IPS-18c (cell line): ENCODE measurements around the gene HTR2C.
"Not testable (repeated sequence)": the region's sequence is repeated elsewhere in the genome, so short reads cannot be mapped to it uniquely, and the experiment has no call there.

ENCODE experiments used
- H3K4me3 ChIP-seq: 2 replicates; pipeline ENCODE4 v1.7.0; 2013; ENCODE audit warnings: low read depth, mild to moderate bottlenecking, low read length, moderate library complexity; ENCODE audit not compliant: insufficient read depth
- H3K9me3 ChIP-seq: one replicate; pipeline ENCODE4 v1.6.1; 2013; ENCODE audit warnings: mild to moderate bottlenecking, low read length, moderate library complexity; ENCODE audit not compliant: control insufficient read depth, insufficient read depth

The HTR2C gene

DNA sequence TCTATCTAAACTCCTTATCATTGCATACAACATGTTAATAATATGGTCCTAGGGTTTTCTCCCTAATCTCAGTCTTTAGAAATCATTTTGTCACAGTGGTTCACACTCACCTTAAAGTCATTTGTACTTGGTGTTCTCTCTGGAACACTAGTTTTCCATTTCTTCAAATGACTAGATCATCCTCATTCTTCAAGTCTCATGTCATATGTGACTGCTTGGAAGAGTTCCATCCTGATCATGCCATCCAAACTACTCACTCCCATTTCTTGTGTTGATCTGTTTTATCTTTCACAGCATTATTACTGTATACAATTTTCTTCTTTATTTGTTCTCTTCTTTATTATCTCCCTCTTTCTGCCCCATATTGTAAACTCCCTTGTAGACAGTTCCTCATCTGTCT is 66.5 kb downstream of the HTR2C start:
- Histone ChIP-seq H3K9me3 (no peaks in the 10 kb centered on the region), H3K4me3 (no peak overlapping the region)

DNA sequence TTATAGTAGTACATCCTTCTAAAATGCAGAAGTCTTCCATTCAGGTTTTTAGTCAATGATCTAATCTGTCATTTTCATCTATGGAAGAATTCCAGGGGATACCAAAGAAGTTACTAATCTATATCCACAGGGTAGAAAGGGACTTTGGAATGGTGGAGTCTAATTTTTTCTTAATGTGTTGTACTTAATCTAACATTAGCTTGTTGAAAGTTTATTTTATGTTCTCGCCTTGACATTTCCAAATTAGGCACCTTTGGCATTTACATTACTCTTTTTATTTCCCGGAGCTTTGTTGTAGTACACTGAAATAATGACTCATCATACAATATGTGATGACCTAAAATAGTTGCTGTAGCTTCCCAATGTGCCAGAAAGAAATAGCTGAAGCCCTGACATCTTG is 91.5 kb downstream of the HTR2C start:
- no peak overlapping the region for H3K4me3 ChIP-seq
- H3K9me3 ChIP-seq = no peaks in the 10 kb centered on the region

DNA sequence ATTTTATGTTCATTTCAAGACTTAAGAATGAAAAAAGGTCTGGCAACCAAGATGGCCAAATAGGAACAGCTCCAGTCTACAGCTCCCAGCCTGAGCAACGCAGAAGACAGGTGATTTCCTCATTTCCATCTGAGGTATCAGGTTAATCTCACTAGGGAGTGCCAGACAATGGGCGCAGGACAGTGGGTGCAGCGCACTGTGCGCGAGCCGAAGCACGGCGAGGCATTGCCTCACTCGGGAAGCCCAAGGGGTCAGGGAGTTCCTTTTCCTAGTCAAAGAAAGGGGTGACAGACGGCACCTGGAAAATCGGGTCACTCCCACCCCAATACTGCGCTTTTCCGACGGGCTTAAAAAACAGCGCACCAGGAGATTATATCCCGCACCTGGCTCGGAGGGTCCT is 116.6 kb downstream of the HTR2C start:
- not testable (repeated sequence) for H3K9me3 ChIP-seq, H3K4me3 ChIP-seq

DNA sequence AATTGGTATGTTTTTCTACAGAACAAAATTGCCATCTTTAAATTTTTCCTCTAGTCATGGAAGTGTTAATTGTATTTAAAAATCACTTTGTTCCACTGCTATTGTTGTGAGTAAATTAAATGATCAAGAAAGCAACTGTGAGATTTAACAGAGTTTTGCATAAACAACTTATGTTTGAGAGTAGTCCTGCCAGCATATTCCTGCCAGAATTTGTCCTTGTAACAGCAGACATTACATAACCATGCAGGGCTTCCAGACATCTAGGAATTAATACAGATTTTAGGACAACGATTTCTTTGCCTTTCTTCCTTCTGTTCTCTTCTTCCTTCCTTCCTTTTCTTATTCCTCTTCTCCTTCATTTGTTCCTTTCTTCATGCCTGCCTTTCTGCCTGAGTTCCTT is 125.5 kb downstream of the HTR2C start:
- Histone ChIP-seq H3K4me3 (no peak overlapping the region), H3K9me3 (no peaks in the 10 kb centered on the region)

DNA sequence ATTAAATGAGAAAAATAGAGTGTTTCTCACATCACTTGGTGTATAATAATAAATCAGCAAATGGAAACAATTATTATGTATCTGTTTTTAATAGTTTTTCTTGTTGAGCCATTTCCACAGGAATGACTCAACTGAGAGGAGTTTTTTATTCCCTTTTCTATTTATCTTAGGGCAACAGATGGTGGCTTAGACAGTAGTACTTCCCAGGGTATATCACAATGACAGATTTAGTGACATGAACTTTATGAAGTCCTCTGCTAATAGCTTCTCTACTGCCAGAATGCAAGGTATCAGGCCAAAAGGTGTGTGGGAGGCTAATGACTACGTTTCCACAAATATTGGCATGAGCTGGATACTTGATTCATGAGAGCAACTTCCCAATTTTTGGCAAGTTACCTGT is 126.7 kb downstream of the HTR2C start:
- H3K4me3 ChIP-seq = no peak overlapping the region
- no peaks in the 10 kb centered on the region for H3K9me3 ChIP-seq

DNA sequence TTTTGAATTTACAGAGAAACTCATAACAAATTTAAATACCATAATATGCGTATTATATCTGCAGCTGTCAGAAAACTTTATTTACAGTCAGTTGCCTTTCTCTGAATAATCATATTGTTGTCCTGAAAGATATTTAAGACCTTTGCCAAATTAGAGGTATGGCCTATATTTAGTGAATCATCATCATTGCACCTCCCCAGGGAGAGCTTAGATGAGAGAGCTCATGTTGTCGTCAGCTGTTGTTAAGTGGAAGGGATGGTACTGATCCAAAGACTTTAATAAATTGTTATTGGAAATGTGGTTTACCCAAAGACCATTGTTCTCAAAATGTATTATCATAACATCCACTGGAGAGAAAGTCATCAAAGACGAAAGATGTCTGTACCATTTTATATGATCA is 128.6 kb downstream of the HTR2C start:
- Histone ChIP-seq H3K4me3 (no peak overlapping the region), H3K9me3 (no peaks in the 10 kb centered on the region)

DNA sequence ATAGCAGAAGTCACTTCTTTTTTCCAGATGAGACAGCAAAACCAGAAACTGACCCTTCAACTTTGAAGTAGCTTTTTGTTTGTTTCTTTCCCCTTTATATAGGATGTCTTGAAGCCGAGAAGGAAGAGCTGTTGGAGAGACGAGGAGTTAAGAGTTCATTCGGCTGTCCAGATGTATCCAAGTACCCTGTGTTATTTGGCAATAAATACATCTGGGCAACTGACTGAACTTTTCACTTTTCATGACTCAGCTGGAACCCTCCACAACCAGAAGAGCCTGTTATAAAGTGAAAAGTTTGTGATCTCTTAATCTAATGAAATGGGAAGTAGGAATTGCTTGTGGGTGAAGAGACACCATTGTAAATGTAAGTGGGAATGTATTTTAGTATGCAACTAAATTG is 131.2 kb downstream of the HTR2C start:
- no peaks in the 10 kb centered on the region for H3K9me3 ChIP-seq

DNA sequence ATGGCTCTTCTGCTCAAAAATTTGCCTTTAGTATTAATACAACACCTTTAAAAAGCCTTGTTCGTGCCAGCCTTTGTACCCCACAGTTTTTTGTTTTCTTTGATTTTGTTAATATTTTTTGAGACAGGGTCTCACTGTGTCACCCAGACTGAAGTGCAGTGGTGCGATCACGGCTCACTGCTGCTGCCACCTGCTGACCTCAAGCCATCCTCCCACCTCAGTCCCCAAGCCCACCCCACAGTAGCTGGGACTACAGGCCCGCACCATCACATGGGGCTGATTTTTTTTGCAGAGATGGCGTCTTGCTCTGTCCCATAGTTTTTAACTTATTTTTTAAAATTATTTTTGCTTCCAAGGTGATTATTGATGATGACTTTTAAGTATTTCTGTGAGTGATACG is 134.0 kb downstream of the HTR2C start:
- Histone ChIP-seq H3K4me3 (no peak overlapping the region), H3K9me3 (no peaks in the 10 kb centered on the region)

More for the DNA sequence above, 131.2 kb downstream of the HTR2C start:
- no peak overlapping the region for H3K4me3 ChIP-seq

DNA sequence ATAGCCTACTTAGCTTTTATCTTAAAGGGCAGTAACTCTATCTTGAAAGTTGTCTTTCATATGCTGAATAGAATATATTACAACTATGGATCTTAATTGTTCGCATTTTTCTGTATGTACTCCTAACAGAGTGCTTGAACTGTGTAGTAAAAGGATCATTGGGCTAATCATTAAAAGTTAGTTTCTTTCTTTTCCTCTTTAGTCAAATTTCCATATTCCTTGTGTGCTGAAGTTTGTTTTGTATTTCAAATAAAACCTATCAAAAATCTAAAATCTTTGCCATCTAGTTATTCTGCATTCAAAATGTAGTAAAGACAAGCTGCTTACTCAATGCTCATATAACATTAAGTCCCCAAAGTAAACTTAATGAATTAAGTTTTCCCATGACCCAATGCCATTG is 182.7 kb downstream of the HTR2C start:
- no peak overlapping the region for H3K4me3 ChIP-seq
- H3K9me3 ChIP-seq = no peaks in the 10 kb centered on the region

DNA sequence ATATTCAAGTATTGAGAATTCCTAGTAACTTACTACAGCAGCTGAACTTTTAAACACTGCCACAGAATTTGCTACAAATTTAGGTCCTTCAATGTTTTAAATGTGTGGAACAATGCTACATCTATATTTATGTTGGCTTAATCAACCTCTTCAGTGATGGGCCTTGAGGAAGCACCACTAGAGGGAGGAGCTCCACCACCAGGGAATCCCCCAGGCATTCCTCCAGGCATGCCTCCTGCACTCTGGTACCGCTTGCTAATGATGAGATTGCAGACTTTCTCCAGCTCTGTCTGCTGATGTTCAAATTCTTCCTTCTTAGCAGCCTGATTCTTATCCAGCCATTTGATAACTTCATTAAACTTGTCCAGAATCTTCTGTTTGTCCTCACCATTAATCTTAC is 190.8 kb downstream of the HTR2C start:
- Histone ChIP-seq H3K4me3 (no peak overlapping the region), H3K9me3 (no peaks in the 10 kb centered on the region)

DNA sequence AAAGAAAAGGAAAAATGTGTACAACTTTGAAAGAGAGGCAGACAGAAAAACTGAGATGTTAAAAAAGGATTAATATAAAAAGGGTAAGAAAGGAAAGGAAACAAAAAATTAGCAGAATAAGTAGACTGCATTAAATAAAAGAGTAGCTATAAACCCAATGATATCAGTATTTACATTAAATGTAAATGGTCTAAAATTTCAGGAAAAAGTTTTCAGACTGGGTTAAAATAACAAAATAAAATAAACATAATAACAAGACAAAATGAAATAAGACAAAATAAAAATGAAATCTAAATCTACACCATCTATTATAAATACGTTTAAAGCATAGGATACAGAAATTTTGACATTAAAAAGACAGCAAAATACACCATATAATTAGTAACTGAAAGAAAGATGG is 199.0 kb downstream of the HTR2C start:
- Histone ChIP-seq H3K9me3 (no peaks in the 10 kb centered on the region), H3K4me3 (no peak overlapping the region)

DNA sequence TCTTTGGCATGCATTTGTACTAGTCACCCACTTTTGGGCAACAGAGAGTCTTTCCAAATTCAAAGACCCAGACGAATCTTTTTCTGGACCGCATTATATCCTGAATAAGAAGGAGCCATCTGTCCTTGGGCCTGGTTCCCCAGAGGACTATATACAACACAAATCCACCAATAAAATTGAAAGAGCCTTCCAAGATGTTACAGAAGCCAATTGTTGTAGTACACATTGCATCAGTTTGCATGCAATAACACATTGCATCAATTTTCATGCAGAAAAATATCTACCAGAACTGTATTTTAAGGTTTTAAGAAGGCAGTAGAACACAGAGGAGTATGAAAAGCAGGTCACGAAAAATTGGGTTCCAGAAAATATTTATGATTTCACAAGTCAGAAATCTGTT is 203.2 kb downstream of the HTR2C start:
- no peaks in the 10 kb centered on the region for H3K9me3 ChIP-seq
- no peak overlapping the region for H3K4me3 ChIP-seq

DNA sequence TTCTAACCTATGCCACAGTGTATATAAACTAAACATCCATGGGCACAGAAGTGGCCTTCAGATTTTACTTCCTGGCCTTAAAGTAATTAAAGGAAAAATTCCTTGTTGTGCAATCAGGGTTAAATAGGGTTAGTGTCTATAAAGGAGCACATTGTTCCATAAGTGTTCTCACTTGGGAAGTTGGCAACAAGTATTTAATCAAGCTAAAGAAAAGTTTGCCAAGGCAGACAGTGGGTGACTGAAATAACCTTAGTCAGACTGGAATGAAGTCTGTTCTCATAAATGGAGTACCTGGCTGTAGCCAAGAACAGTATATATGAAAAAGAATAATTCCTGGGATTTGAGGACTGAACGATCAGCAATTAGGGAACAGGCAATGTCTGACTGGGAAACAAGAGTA is 213.6 kb downstream of the HTR2C start:
- no peaks in the 10 kb centered on the region for H3K9me3 ChIP-seq
- H3K4me3 ChIP-seq = no peak overlapping the region

DNA sequence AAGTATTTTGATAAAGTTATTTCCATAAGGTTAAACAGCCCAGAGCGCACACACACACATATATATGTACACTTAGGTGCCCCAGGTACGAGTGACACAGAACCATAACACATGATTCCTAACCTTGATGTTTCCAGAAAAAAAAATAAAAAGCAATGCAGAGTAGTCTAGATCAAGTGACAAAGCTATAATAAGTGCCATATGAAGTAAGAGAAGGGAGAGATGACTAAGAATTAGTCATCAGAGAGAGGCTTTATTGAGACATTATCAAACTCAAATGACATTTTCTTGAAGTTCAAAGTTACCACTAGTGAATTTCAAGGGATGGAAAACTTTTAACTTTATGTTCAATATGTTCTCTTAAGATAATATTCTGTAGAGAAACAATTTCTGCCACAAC is 215.0 kb downstream of the HTR2C start:
- H3K4me3 ChIP-seq = no peak overlapping the region
- no peaks in the 10 kb centered on the region for H3K9me3 ChIP-seq

DNA sequence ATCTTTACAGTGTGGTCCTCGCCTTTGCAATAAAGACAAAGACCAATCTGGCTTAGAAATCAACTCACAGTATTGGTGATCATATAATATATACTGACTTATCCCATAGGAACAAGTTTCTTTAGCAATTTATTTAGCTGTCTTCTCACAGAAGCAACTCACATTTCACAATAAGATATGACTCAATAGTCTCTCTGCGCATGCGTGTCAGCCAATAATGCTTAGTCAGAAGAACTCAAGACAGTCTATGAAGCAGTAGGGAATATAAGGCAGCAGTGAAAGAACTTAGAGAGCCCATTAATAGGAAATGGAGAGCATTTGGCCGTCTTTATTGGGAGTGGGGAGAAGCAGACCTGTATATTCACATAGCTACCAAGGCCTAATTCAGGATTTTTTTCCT is 216.8 kb downstream of the HTR2C start:
- Histone ChIP-seq H3K4me3 (no peak overlapping the region), H3K9me3 (no peaks in the 10 kb centered on the region)

DNA sequence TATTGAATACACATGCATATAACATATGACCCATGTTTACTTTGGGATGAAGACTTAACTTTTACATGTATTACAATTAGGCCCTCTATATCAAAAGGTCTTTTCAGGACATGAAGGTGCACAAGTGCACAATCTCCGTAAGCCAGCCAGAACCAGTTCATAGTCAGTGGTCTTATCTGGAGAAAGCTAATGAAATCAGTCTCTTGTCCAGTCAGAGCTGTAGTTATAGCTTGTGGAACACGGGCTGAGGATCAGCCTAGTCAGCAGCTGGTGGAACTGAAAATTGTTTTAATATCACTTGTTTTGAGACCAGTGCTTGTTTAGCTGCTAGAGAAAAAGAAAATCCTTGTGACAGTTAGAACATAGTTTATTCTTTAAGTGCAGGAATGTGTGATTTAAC is 235.6 kb downstream of the HTR2C start:
- Histone ChIP-seq H3K4me3 (no peak overlapping the region), H3K9me3 (no peaks in the 10 kb centered on the region)

DNA sequence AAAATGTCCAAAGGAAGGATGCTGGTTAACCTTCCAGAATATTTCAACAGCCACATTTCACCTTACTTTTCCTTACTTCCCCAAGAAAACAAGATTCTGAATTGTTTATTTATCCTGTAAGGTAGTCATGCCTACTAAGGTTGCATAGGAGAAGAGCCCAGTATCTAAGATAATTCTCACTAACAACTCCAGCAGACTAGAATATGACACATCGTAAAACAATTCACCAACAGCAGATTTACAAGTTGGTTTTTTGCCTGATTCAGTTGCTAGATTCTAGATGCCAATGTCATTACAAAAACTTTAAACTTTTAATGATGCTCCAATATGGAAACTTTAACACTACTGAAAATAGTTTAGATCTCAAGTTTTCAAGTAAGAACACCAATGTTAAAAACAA is 257.2 kb downstream of the HTR2C start:
- no peaks in the 10 kb centered on the region for H3K9me3 ChIP-seq
- H3K4me3 ChIP-seq = no peak overlapping the region

DNA sequence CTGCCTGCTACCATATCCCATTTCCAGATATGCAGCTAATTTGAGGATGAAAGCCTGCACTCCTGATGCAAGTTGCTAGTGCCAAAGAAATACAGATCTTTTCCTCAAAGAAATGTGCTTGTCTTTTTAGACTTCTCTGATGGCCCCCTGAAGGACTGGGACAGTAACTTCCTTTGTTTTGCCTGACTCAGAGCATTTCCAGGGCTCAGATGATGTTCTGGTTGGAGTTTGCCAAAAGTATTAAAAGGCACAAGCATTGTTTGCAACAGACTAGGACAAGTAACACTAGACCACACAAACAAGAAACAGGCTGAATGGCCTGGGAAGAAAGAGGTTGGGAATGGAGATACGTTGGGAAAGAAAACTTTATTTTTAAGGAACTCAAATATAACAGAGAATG is 258.3 kb downstream of the HTR2C start:
- Histone ChIP-seq H3K9me3 (no peaks in the 10 kb centered on the region), H3K4me3 (no peak overlapping the region)

DNA sequence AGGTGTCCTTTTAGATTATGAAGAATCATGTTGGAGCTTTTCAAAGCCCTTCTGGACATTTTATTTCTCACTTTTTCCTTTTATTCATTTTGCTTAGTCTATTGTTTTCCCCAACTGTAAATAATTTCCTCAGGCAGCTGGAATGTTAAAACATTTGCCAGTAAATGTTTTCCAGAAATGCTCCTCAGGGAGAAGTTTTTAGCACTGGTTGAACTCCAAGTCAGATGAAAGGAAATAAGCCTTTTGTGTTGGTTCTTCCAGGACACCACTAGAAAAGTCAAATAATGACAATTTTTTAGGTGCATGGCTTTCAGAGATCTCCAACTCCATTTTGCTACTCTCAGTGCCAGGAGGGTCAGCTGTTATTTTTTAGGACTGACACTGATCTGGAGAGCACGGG is 305.6 kb downstream of the HTR2C start:
- Histone ChIP-seq H3K9me3 (no peaks in the 10 kb centered on the region), H3K4me3 (no peak overlapping the region)

DNA sequence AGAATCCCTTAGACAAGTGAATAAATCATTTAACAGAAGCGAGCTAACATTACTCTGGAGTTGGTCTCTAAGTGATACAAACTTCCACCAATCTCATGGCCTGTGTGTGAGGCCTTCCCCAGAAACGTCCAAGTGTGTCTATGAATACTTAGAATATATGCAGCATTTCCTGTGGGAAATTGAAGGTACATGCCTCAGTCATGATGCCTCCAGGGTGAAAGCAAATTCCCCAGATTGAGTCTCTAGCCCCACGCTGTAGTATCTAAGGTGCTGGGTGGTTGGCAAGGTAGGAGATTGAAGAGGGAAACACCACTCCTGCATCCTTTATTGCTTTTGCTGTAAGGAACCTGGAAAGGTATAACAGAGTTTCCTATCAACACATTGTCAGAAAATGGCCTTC is 319.7 kb downstream of the HTR2C start:
- H3K4me3 ChIP-seq = no peak overlapping the region

More for the DNA sequence above, 319.7 kb downstream of the HTR2C start:
- no peaks in the 10 kb centered on the region for H3K9me3 ChIP-seq
